CD14-positive monocyte (primary cell): ENCODE results near the gene GOLGA6L7. TPM values are rescaled to one million over a fixed set of nuclear protein-coding genes. Genes with fewer than 3 reads are reported as not detected.
"Not testable (repeated sequence)": the region's sequence is repeated elsewhere in the genome, so short reads cannot be mapped to it uniquely, and the experiment has no call there.

Experiments used
- DNase-seq, 3 donors: peaks; one replicate each; pipeline ENCODE4 v3.0.0-alpha.2; 2011 to 2022
- H2AFZ ChIP-seq: 2 replicates; pipeline ENCODE4 v1.6.0; 2012; ENCODE audit warnings: mild to moderate bottlenecking, low read depth, low read length, inconsistent platforms; ENCODE audit not compliant: insufficient read depth, poor library complexity, severe bottlenecking
- H3K27ac ChIP-seq, 2 donors: 1 replicate in 1 of 2; 2 replicates in 1 of 2; pipeline ENCODE4 v1.5.1; 2012 to 2013; ENCODE audit warnings: low read length in 2 of 2, control low read depth in 1 of 2, inconsistent platforms in 1 of 2, low read depth in 1 of 2, mild to moderate bottlenecking in 1 of 2
- H3K27me3 ChIP-seq, 2 donors: one replicate each; pipeline versions ENCODE4 v1.6.0 to v1.6.1; 2011 to 2013; ENCODE audit warnings: low read length in 2 of 2; ENCODE audit not compliant: control insufficient read depth in 2 of 2, insufficient read depth in 2 of 2
- H3K36me3 ChIP-seq, 2 donors: replicated peaks in 1 of 2; 1 replicate in 1 of 2; 2 replicates in 1 of 2; pipeline versions ENCODE4 v1.5.1 to v1.6.1; 2012 to 2013; ENCODE audit warnings: low read length in 2 of 2, control low read depth in 1 of 2, inconsistent platforms in 1 of 2, mild to moderate bottlenecking in 1 of 2; ENCODE audit not compliant: insufficient read depth in 2 of 2, control insufficient read depth in 1 of 2
- H3K4me1 ChIP-seq, 2 donors: 1 replicate in 1 of 2; 2 replicates in 1 of 2; pipeline versions ENCODE4 v1.5.1 to v1.6.1; 2012 to 2013; ENCODE audit warnings: low read length in 2 of 2, control low read depth in 1 of 2, inconsistent platforms in 1 of 2, mild to moderate bottlenecking in 1 of 2, moderate library complexity in 1 of 2; ENCODE audit not compliant: insufficient read depth in 2 of 2, control insufficient read depth in 1 of 2
- H3K4me2 ChIP-seq: replicated peaks from 2 replicates; pipeline ENCODE3; 2012; ENCODE audit warnings: low read length, moderate library complexity, mild to moderate bottlenecking; ENCODE audit not compliant: poor library complexity, severe bottlenecking; ENCODE audit errors: extremely low read depth
- H3K4me3 ChIP-seq, 3 experiments: fragments of 200-600 bp in 1 of 3; sonication (generic) in 1 of 3; replicated peaks in 1 of 3; 1 replicate in 2 of 3; 2 replicates in 1 of 3; pipeline ENCODE4 v1.5.1; 2011 to 2013; ENCODE audit warnings: low read length in 3 of 3, mild to moderate bottlenecking in 3 of 3, control low read depth in 2 of 3, low read depth in 2 of 3, inconsistent platforms in 1 of 3, moderate library complexity in 1 of 3
- H3K79me2 ChIP-seq: 2 replicates; pipeline ENCODE4 v1.6.0; 2012; ENCODE audit warnings: mild to moderate bottlenecking, control low read depth, inconsistent platforms, low read length, moderate library complexity; ENCODE audit not compliant: insufficient read depth
- H3K9ac ChIP-seq: 2 replicates; pipeline ENCODE4 v1.6.0; 2017; ENCODE audit warnings: low read length, mild to moderate bottlenecking; ENCODE audit not compliant: insufficient read depth, poor library complexity, severe bottlenecking
- H3K9me3 ChIP-seq, 2 donors: replicated peaks in 1 of 2; 1 replicate in 1 of 2; 2 replicates in 1 of 2; pipeline versions ENCODE4 v1.5.1 to v1.6.1; 2012 to 2013; ENCODE audit warnings: low read length in 2 of 2, control low read depth in 1 of 2; ENCODE audit not compliant: control insufficient read depth in 1 of 2, insufficient read depth in 1 of 2
- H4K20me1 ChIP-seq: 2 replicates; pipeline ENCODE4 v1.6.0; 2012; ENCODE audit warnings: mild to moderate bottlenecking, low read length, control low read depth, moderate library complexity; ENCODE audit not compliant: insufficient read depth
- H3K27ac Mint-ChIP-seq, 7 donors: one replicate each; pipeline ENCODE4 v1.8.0; 2020; ENCODE audit warnings: mild to moderate bottlenecking in 7 of 7, mixed read lengths in 7 of 7, moderate library complexity in 6 of 7, inconsistent platforms in 2 of 7
- H3K27me3 Mint-ChIP-seq, 3 donors: one replicate each; pipeline ENCODE4 v1.8.0; 2021 to 2022; ENCODE audit warnings: low read depth in 3 of 3, mild to moderate bottlenecking in 3 of 3, mixed read lengths in 3 of 3, moderate library complexity in 3 of 3, inconsistent platforms in 1 of 3
- H3K36me3 Mint-ChIP-seq, 2 donors: one replicate each; pipeline ENCODE4 v1.8.0; 2020; ENCODE audit warnings: mixed read lengths in 2 of 2, inconsistent platforms in 1 of 2, mild to moderate bottlenecking in 1 of 2
- H3K4me1 Mint-ChIP-seq: one replicate; pipeline ENCODE4 v1.8.0; 2020; ENCODE audit warnings: mild to moderate bottlenecking, mixed read lengths
- H3K4me3 Mint-ChIP-seq, 2 donors: one replicate each; pipeline ENCODE4 v1.8.0; 2020; ENCODE audit warnings: mild to moderate bottlenecking in 2 of 2, mixed read lengths in 2 of 2, moderate library complexity in 1 of 2
- H3K9me3 Mint-ChIP-seq, 7 donors: one replicate each; pipeline ENCODE4 v1.8.0; 2020 to 2022; ENCODE audit warnings: mixed read lengths in 7 of 7, mild to moderate bottlenecking in 6 of 7, moderate library complexity in 6 of 7, inconsistent platforms in 2 of 7
- WGBS: methylation state at CpG from one replicate; pipeline ENCODE4 v1.1.5; 2013; ENCODE audit warnings: missing lambda C conversion rate; ENCODE audit not compliant: insufficient coverage; 5-methylcytosine and 5-hydroxymethylcytosine counted together
- intact Hi-C, 2 donors: fragments of 100-400 bp; cut with micrococcal nuclease; formaldehyde crosslinking; loops; one replicate each; pipeline versions ENCODE4 v1.15.0 to v1.15.1; 2023
- polyA plus RNA-seq, 3 donors: library from polyadenylated mRNA; depleted of rRNA in 1 of 3; unstranded in 2 of 3; stranded (reverse) in 1 of 3; fragments of 300-500 nt in 2 of 3; fragments of >200 nt in 1 of 3; fragmentation: Illumina TruSeq in 2 of 3; gene quantifications; 1 replicate in 2 of 3; 2 replicates in 1 of 3; pipeline ENCODE4 v1.2.3, GENCODE V29; 2012 to 2021
- TF ChIP-seq, protein P1 (sequence below): fragments of 200-600 bp; IDR thresholded peaks from one replicate; pipeline ENCODE4 v1.8.0; 2022; ENCODE audit warnings: antibody characterized with exemption, mild to moderate bottlenecking

GOLGA6L7 gene
- polyA plus RNA-seq, 3 donors = not detected

DNA sequence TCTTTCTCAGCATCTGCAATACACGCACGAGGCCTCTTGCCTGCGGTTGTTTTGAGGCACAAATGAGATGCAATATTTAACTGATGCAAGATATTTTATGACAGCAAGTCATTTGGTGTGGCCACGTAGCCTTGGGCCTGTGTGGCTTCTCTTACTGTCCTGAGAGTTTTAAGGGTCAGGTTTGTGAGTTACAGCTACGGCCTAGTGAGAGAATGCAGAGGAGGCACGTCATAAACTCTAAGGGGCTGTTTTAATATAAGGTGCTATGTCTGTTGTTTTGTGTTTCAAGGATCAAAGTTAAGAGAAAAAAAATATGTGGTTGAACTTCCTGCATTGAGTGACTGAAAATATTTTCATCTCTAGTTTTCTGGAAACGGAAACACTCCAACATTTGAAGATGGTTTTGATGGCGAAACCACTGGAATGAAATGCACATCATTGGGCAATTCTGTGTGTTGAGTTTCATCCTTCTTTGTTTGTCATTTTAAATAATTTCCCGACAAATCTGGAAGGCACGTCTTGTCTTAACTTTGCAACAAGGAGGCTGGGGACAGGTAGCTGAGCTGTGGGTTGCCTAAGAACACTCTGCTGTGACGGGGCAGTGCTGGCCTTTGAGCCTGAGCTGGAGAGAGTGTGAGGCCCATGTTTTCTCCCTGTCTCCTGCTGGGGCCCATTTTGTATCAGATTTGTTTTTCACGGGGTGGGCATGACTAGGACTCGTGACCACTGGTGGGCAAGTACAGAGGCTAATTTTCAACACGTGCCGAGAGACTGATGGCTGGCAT lies 42.5 kb upstream of the GOLGA6L7 start:
- 85% methylated on average over 14 of the region's 15 CpGs for WGBS
- Histone ChIP-seq H3K4me1 (peaks cover 0 to 3% of the 10 kb centered on the region in 2 donors), H3K36me3 (no peaks in the 10 kb centered on the region), H3K27me3 (peaks cover 6 to 22% of the 10 kb centered on the region in 2 donors), H3K4me3 (no peak overlapping the region), H3K9me3 (no peaks in the 10 kb centered on the region), H3K27ac (no peak overlapping the region), H3K9ac (no peak overlapping the region), H4K20me1 (no peaks in the 10 kb centered on the region), H2AFZ (no peak overlapping the region), H3K79me2 (no peaks in the 10 kb centered on the region), H3K4me2 (no peak overlapping the region)
- Mint-ChIP-seq H3K27me3 (peaks cover 24 to 39% (median 32%) of the 10 kb centered on the region in 3 donors), H3K27ac (no peak overlapping the region), H3K36me3 (no peaks in the 10 kb centered on the region), H3K4me3 (no peak overlapping the region), H3K9me3 (peaks cover 0 to 5% (median 0%) of the 10 kb centered on the region in 7 donors), H3K4me1 (peaks cover 10% of the 10 kb centered on the region)
- TF ChIP-seq, protein P1, sequence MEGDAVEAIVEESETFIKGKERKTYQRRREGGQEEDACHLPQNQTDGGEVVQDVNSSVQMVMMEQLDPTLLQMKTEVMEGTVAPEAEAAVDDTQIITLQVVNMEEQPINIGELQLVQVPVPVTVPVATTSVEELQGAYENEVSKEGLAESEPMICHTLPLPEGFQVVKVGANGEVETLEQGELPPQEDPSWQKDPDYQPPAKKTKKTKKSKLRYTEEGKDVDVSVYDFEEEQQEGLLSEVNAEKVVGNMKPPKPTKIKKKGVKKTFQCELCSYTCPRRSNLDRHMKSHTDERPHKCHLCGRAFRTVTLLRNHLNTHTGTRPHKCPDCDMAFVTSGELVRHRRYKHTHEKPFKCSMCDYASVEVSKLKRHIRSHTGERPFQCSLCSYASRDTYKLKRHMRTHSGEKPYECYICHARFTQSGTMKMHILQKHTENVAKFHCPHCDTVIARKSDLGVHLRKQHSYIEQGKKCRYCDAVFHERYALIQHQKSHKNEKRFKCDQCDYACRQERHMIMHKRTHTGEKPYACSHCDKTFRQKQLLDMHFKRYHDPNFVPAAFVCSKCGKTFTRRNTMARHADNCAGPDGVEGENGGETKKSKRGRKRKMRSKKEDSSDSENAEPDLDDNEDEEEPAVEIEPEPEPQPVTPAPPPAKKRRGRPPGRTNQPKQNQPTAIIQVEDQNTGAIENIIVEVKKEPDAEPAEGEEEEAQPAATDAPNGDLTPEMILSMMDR = no peak
- intact Hi-C loops = no loop called here
- DNase-seq = no peak

DNA sequence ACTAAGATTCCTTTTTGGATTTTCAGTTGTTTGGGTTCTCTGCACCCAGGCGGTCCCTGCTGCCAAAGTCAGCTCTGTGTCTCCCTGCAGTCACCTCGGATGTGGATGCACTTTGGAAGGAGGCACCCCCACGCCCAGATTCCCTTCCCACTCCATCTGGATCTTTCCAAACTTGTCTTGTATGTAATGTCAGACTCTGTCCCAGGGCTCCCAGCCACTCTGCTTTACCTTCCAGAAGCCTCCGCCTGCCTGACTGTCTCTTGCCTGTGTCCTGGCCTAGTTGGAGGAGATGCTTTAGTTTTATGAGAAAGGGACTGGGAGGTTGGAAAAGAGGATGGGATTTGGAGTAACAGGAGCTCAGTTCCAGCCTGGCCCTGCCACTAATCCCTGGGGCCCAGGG lies 41.8 kb upstream of the GOLGA6L7 start:
- H2AFZ ChIP-seq, H3K9me3 Mint-ChIP-seq, H3K36me3 ChIP-seq, H3K4me3 ChIP-seq, H3K4me2 ChIP-seq, H3K9ac ChIP-seq, H3K36me3 Mint-ChIP-seq, H3K27ac ChIP-seq, DNase-seq, H3K9me3 ChIP-seq, H3K4me3 Mint-ChIP-seq, intact Hi-C loops, H3K27ac Mint-ChIP-seq, H3K4me1 ChIP-seq, H4K20me1 ChIP-seq, H3K79me2 ChIP-seq: not testable (repeated sequence)
- H3K27me3 Mint-ChIP-seq = peaks cover 26 to 45% (median 33%) of the 10 kb centered on the region in 3 donors
- whole genome bisulfite sequencing = no CpG with 5 or more reads among the region's 4 CpGs
- H3K27me3 ChIP-seq = peaks cover 11 to 25% of the 10 kb centered on the region in 2 donors
- H3K4me1 Mint-ChIP-seq = peaks cover 10% of the 10 kb centered on the region

DNA sequence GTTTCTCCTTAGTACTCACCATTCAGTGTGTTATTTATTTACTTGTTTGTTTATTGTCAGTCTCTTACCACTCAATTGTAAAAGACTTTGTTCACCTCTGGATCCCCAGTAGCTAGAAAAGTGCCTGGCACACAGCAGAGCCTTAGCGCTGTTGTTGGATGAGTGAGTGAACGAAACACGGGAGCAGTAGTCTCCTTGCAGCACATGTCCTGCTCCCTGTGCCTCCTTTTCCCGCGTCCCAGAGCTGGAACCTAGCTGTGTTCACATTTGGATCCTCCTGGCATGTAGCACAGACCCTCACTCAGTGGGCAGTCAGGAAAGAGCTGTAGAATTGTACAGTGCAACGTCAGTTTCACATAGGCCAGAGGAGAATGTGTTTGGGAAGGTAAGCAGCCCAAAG lies 41.4 kb upstream of the GOLGA6L7 start:
- H3K4me3 Mint-ChIP-seq, H3K36me3 Mint-ChIP-seq, H3K9me3 ChIP-seq, H3K9me3 Mint-ChIP-seq, intact Hi-C loops, H3K36me3 ChIP-seq, H3K4me1 ChIP-seq, H3K4me2 ChIP-seq, H3K4me3 ChIP-seq, H4K20me1 ChIP-seq, H3K79me2 ChIP-seq, H3K9ac ChIP-seq, H3K27ac ChIP-seq, DNase-seq, H3K27ac Mint-ChIP-seq, H2AFZ ChIP-seq: not testable (repeated sequence)
- H3K27me3 ChIP-seq = peaks cover 13 to 29% of the 10 kb centered on the region in 2 donors
- peaks cover 30 to 49% (median 37%) of the 10 kb centered on the region in 3 donors for H3K27me3 Mint-ChIP-seq
- H3K4me1 Mint-ChIP-seq = peaks cover 10% of the 10 kb centered on the region
- WGBS = 99% methylated on average over 4 of the region's 6 CpGs
